Measurements from ENCODE around the gene ASTL.

GRCh38 chr2:96097441-96097840, 40.9 kb downstream of the ASTL start:
- TF ChIP-seq NR1H2 (CRISPR knock-in tag; IDR thresholded peaks at IDR 0.05) = no peak
- no peak for TF ChIP-seq ATF2 (CRISPR knock-in tag; IDR thresholded peaks at IDR 0.05; ENCODE audit: borderline replicate concordance, low read depth)
- TF ChIP-seq TP53 (CRISPR knock-in tag; IDR thresholded peaks at IDR 0.05) = no peak
- TF ChIP-seq CTCF (IDR thresholded peaks at IDR 0.05) = no peak
- no peak for TF ChIP-seq FOXP1 (CRISPR knock-in tag; IDR thresholded peaks at IDR 0.05; ENCODE audit: borderline replicate concordance)
